NCI-H446 treated with DMSO at 0.1 percent for 48 hours (cell line): ENCODE data around the gene SMIM44.
"Not testable (repeated sequence)": the region's sequence is repeated elsewhere in the genome, so short reads cannot be mapped to it uniquely, and the experiment has no call there.

Source experiments
- DNase-seq: peaks from one replicate; lab custom pipeline; 2025; lab: John Stamatoyannopoulos, UW

Gene SMIM44

GRCh38 chr19:3517638-3518037, 34.4 kb upstream of the SMIM44 start:
- no peak for DNase-seq

DNA sequence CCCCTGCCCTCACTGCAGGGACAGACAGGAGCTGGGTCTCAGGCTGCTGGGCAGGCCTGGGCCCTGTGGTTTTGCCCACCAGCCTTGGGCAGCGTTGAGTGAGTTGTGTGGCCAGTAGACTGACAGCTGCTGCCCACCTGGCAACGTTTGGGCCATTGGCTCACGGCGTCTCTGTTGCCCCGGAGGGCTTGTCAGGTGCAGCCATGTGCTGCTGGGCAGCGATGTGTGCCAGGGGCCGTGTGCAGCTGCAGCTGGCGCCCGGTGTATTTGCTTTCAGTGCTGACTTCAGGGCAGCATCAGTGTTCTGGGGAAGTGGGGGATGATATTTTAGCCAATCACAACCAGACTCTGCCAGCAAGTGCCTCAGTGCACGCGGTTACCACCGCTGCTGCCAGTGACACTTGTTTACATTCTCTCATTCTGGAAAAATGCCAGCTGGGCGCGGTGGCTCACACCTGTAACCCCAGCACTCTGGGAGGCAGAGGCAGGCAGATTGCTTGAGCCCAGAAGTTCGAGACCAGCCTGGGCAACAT, 33.5 kb upstream of the SMIM44 start:
- DNase-seq, result peak; percentile 24

- no peak for DNase-seq
Measured at GRCh38 chr19:3515891-3516422, 32.7 kb upstream of the SMIM44 start.

GRCh38 chr19:3514930-3515329, 31.7 kb upstream of the SMIM44 start:
- DNase-seq, result no peak

GRCh38 chr19:3513229-3514140, 30.2 kb upstream of the SMIM44 start:
- DNase-seq, result no peak

- DNase-seq, result no peak
Measured at GRCh38 chr19:3512562-3513228, 29.5 kb upstream of the SMIM44 start.

GRCh38 chr19:3511506-3512251, 28.4 kb upstream of the SMIM44 start:
- DNase-seq, result no peak

- no peak for DNase-seq
Measured at GRCh38 chr19:3510727-3511126, 27.5 kb upstream of the SMIM44 start.

- no peak for DNase-seq
Measured at GRCh38 chr19:3509566-3509989, 26.3 kb upstream of the SMIM44 start.

DNA sequence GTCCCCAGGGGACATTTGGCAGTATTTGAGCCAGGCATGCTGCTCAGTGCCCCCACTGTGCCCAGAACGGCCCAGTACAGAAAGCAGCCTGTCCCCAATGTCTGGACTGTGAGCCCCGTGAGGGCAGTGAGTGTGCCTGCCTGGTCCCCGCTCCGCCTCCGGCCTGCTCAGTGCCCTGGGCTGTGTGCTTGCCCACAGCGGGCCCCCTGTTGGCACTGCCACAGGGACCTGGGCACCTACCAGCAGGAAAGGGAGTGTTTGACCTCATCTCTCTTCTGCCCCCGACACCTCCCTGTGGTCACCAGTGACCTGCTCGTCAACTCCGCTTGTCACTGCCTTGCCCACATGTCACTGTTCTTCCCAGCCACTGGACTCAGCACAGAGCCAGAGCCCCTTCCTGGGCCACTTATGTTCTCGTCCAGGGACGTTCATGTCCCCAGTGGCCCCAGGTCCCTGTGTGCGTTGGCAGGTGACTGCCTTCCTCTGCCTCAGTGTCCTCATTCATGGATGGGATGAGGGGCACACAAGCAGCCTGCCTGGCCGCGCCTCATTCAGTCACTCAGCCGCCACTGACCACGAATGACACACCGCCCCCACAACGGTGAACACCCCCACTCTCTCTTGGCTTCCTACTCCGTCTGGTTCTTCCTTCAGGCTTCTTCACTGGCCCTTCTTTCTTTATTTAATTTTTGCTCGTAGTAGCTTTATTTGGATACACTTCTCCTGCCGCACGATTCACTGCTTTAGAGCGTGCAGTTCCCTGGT, 25.7 kb upstream of the SMIM44 start:
- no peak for DNase-seq

DNA sequence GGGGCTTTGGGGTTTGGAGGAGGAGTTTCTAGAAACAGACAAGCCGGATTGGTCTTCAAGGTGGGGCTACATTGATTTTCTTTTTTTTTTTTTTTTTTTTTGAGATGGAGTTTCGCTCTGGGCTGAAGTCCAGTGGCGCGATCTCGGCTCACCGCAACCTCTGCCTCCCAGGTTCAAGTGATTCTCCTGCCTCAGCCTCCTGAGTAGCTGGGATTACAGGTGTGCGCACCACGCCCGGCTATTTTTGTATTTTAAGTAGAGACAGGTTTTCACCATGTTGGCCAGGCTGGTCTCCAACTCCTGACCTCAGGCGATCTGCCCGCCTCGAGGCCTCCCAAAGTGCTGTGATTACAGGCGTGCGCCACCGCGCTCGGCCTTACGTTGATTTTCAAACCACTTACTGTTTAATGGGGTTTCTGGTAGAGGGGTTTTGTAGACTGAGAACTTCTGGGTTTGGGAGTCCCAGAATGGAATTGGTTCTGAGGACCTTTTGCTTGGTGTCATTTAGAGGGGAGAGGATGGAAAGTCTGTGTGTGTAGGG, 24.9 kb upstream of the SMIM44 start:
- not testable (repeated sequence) for DNase-seq

GRCh38 chr19:3507371-3508120, 24.3 kb upstream of the SMIM44 start:
- DNase-seq, result no peak

DNA sequence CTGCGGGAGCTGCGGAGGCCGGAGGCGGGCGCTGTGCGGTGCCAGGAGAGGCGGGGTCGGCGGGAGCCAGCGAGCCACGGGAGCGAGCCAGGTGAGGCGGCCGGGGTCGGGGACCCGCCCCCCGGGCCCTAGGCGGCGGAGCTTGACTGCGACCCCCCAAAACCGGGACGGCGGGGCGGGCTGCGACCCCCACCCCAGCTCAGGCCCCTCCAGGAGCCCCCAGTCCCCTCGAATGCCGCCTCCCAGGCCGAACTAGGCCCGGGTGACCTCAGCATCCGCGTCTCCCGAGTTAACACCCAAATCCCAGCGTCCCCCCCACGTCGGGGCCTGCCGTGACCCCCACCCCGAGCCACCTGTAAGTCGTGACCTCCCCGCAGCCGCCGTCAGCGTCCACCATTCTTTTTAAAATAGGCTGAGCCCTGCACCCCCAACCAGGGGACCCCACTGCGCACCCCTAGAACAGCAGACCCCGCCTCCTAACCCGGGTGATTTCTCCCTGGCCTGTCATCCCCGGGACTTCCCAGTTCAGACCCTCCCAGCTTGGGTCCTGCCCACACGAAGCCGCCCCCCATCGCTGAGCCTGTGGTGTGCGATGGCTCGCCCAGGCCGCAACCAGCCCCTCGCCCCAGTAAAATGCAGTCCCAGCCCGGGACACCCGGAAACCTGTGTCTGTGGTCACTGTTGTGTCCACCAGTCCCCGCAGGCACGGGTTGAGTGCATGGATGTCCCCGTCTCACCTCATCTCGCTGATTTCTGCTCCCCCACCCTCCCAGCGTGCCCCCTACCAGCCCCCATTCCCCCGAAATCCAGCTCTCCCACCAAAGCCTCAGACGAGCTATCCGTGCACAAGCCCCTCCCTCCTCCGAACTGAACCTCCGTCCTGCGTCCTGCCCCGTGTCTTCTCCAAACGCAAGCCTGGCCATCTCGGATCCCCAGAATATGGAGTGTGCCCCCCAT, 23.4 kb upstream of the SMIM44 start:
- DNase-seq, result no peak

- DNase-seq, result peak; percentile 95
Measured at GRCh38 chr19:3505598-3506383, 22.6 kb upstream of the SMIM44 start, which contains the start of gene FZR1. Gene FZR1 (plus strand): TSS chr19:3506311. CDS start chr19:3522990, 16,679 bp downstream.

DNA sequence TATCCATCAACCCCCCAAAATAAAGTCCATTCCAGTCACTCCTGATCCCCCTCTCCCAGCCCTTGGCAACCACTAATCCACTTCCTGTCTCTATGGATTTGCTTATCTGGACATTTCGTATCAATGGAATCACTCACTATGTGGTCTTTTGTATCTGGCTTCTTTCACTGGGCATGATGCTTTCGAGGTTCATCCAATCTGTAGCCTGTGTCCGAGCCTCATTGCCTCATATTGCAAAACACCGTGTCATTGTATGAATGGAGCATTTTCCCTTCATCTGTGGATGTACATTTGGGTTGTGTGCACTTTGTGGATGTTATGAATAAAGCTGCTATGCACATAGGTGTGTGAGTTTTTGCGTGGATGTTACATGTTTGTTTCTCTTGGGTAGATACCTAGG, 21.5 kb upstream of the SMIM44 start:
- DNase-seq, result no peak

- DNase-seq, result no peak
Measured at GRCh38 chr19:3503036-3503572, 19.9 kb upstream of the SMIM44 start.

DNA sequence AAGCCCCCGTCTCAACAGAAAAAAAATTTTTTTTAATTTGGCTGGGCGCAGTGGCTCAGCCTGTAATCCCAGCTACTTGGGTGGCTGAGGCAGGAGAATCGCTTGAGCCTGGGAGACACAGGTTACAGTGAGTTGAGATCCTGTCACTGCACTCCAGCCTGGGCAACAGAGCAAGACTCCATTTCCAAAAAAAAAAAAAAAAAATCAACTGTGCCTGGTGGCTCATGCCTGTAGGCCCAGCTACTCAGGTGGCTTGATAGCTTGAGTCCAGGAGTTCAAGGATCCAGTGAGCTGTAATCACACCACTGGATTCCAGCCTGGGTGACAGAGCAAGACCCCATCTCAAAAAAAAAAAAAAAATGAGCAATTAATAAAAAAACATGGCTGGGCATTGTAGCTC, 18.5 kb upstream of the SMIM44 start:
- no peak for DNase-seq
